GM19324 (cell line): Measurements from ENCODE around the gene STKLD1.

Experiments
- ATAC-seq: cut with Tn5 transposase; IDR thresholded peaks from one replicate; pipeline ENCODE4 v1.9.1; 2021; ENCODE audit warnings: mild to moderate bottlenecking, moderate library complexity; ENCODE audit not compliant: unreplicated experiment, low FRiP score

STKLD1 gene

GRCh38 chr9:133344071-133344470 lies 32.1 kb upstream of the STKLD1 start:
- no peak for ATAC-seq

GRCh38 chr9:133344979-133345378 lies 31.2 kb upstream of the STKLD1 start:
- ATAC-seq: no peak

DNA sequence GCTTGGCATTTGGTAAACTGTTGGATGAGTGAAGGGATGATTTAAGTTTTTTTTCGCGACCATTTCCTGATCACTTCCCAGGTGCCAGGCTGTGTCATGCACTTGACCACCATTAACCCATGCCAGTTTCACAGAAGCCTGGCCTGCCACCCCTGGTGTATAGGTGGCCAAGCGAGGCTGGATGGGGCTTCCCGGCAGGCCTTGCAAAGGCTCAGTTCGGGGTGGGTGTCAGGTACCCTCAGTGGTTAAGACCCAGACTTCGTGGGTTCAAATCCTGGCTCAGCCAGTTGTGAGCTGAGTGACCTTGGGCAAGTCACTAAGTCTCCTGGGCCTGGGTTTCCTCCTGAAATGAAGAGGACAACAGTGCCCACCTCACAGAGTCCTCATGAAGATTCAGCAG lies 30.6 kb upstream of the STKLD1 start:
- ATAC-seq: no peak

GRCh38 chr9:133346021-133346785 lies 30.0 kb upstream of the STKLD1 start:
- ATAC-seq: no peak

DNA sequence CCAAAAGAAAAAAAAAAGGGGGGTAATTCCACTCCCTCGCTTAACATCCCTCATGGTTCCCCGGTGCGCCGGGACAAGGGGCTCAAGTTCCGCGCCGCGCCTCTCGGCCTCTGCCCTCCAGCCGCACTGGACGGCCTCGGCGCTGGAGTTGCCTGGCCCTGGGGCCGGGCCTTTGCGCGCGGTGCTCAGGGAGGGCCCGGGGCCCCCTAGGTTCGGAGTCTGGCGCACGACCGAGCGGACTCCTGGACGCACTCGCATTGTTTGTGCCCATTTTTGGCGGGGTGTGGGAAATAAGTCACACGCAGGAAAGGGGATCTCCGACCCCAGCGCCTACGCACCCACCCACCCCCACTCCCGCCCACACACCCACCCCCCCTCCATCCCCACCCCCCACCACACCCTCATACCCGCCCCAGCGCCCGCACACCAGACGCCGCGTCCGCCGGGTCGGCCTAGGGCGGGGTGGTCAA lies 28.6 kb upstream of the STKLD1 start:
- ATAC-seq: peak; percentile 12

- ATAC-seq: peak; percentile 82
Observed at GRCh38 chr9:133347985-133348717, 28.0 kb upstream of the STKLD1 start, which contains the start of the genes MED22 and RPL7A. Gene MED22 (minus strand): TSS chr9:133348131. CDS start chr9:133346662, 1,469 bp downstream. Gene RPL7A (plus strand): TSS chr9:133348218. CDS start chr9:133348244, 26 bp downstream.

- no peak for ATAC-seq
Observed at GRCh38 chr9:133348718-133349573, 27.2 kb upstream of the STKLD1 start.

DNA sequence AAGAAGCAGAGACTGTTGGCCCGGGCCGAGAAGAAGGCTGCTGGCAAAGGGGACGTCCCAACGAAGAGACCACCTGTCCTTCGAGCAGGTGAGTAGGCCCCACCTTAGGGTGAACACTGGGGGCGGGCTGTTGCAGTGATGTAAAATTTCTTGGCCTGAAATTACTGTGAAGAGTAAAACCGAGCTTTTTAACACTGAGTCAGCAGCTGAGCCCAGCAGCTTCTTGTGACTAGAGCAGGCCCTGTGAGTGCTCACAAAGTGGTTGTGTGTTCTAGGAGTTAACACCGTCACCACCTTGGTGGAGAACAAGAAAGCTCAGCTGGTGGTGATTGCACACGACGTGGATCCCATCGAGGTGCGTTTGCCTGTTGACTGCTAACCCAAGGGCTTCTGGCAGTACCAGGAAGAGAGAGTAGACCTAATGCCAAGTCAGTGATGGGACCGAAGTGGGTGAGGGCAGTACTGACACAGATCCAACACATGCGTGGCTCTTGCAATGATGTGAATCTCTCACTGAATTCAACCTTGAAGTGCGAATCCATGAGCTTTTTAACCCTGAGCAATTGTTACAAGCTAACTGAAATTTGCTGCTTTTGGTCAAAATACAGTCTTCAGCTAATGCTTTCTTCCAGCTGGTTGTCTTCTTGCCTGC lies 26.1 kb upstream of the STKLD1 start:
- no peak for ATAC-seq

DNA sequence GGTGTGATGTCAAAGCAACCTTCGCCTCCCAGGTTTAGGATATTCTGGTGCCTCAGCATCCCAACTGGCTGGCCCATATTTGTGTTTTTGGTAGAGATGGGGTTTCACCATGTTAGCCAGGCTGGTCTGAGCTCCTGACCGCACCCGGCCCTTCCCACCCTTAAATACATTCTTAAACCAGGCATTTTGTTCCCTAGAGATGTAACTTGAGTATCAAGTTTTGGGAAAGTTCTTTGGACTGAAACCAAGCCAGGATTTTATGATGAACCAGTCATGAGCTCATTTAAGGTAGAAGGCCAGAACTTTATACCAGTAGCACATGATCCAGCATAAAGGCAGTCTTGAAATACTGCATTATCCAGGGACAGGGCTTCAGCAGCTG lies 24.6 kb upstream of the STKLD1 start:
- ATAC-seq: no peak

DNA sequence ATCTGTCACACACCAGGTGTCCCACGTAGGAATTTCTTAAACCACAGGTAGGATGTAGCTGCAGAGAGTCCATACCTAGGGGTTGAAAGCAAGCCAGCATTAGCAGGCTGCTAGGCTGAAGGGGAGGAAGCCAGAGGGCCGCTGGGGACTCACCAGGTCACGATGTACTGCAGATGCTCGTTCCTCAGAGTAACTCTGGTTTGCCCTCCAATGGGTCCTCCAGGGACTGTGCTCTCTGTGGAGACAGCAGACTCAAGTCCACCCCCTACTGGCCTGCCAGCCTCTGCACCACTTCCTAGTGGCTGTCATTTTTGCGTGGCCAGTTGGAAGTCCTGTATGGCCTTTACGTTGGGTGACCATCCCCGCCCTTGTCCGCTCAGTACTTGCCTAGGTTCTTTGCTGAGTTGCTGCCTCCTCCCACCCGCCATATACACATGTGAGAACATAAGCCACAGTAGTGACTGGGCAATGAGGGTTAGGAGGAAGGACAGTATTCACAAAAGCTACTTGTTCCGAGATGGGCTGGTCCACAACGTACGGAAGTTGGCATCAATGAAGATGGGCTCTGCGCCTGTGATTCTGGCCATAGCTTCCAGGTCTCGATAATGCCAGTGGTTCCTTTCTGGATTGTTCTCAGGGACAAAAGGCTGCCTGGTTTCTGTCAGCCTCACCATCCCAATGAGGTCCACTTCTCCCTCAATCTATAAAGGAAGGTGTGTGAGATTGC lies 24.1 kb upstream of the STKLD1 start:
- ATAC-seq: no peak

DNA sequence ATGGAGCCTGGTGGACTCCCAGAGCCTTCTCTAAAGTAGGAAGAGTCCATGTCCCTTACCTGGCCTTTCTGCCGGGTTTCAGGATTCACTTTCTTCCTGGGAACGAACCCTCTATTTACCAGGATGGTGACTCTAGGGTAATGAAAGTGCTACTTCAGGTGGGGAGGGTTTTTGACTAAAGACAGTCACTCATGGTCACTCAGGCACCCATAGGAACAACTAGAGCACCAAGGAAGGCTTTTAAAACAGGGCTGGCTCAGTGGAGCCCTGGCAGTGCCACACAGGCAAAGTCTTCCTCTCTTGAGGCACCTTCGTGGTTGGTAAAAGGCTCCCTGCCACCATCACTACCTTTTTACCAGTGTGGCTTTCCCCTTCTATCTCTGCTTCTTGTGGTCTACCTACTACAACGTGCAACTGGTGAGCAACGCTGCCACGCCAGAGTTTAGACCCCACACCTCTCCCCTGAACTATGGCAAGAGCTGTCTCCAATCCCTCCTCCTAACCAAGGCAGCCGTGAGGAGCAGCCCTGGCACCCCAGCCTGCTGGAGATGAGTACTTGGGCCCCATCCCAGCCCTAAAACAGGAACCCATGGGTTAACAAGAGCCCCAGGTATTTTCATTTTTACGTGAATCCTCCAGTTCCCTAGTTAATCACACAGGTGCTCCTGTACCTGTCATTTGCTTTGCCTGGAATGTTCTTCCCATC lies 23.4 kb upstream of the STKLD1 start:
- no peak for ATAC-seq

DNA sequence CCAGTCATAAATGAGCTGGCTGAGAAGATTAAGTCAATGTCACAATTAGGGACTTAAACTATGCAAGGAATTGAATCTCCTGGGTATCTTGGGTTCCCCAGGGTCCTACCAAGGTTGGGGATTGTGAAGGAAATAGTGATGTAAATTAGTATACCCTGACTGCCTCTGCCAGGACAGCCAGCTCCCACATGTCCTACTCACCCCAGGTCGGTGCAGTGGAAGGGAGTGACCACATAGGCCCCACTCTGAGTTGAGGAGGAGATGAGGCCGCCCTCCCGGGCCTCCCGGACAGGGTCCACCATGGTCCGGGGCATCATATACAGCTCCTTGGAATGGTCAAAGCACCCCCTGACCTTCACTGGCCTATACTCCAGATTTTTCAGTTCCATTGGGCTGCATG lies 22.6 kb upstream of the STKLD1 start:
- no peak for ATAC-seq

DNA sequence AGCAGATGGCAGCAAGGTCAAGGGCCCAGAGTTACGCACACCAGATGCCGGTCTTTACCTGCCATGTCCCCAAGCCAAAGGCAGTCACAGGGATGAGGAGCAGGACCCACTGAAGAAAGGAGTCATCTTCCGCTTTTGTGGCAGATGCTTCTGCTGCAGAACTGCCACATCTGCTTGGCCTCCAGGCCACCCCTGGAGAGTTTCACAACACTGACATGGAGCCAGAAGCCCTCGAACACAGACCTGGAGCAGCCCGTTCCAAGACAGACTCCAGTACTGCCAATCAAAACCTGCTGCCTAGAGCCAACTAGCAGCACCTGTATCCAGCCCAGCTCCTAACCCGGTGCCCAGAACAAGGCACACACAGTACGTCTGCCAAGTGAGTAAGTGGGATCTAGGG lies 21.4 kb upstream of the STKLD1 start:
- no peak for ATAC-seq

GRCh38 chr9:133355881-133356357 lies 20.2 kb upstream of the STKLD1 start:
- peak; percentile 32 for ATAC-seq

GRCh38 chr9:133356391-133357091 lies 19.6 kb upstream of the STKLD1 start, which contains the start of the genes SURF1 and SURF2:
Gene SURF1 (minus strand): TSS chr9:133356487. CDS start chr9:133356453, 34 bp downstream.
Gene SURF2 (plus strand): TSS chr9:133356550. CDS start chr9:133356593, 43 bp downstream.
- peak; percentile 56 for ATAC-seq

- ATAC-seq: no peak
Observed at GRCh38 chr9:133357656-133358055, 18.5 kb upstream of the STKLD1 start.

DNA sequence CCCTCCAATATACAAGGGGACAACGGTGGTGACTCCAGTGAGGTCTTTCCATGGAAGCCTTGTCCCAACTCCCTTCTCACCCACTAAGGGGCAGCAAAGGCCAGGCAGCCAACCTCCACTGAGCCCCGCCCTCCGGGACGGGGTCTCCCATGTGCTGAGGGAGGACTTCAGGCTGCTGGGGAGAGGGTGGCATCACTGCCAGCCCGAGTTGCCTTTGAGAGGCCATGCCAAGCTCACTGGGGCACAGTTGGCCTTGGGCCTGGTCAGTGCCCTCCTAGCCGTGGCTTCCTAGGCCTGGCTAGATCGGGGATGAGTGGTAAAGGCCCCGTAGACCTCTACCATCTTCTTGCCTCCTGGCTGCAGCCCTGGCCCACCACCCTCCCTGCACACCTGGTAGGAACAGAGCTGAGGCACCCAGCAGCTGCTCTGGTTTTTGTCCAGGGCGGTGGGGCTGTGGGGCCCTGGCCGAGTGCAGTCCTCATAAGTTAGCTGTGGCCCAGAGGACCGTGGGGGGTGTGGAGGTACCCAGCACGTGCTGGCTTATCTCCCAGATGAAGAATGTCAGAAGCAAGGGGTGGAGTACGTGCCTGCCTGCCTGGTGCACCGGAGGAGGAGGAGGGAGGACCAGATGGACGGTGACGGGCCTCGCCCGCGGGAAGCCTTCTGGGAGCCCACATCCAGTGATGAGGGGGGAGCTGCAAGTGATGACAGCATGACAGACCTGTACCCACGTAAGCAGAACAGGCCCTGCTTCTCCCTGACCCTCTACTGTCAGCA lies 16.6 kb upstream of the STKLD1 start:
- ATAC-seq: no peak
